GM21737 (cell line): ENCODE data around the gene FOSL1.
"Not testable (repeated sequence)": the region's sequence is repeated elsewhere in the genome, so short reads cannot be mapped to it uniquely, and the experiment has no call there.

Experiments
- ATAC-seq: cut with Tn5 transposase; IDR thresholded peaks from one replicate; pipeline ENCODE4 v1.9.1; 2021; ENCODE audit warnings: mild to moderate bottlenecking, moderate library complexity; ENCODE audit not compliant: unreplicated experiment

Gene FOSL1

GRCh38 chr11:65897020-65897471, 3.1 kb downstream of the FOSL1 start:
- ATAC-seq, result no peak

GRCh38 chr11:65896034-65896999, 3.9 kb downstream of the FOSL1 start:
- no peak for ATAC-seq

- no peak for ATAC-seq
These were observed 4.7 kb downstream of the FOSL1 start for GRCh38 chr11:65895482-65895981.

- ATAC-seq, result no peak
These were observed 6.1 kb downstream of the FOSL1 start for GRCh38 chr11:65894034-65894591.

GRCh38 chr11:65892661-65893317, 7.4 kb downstream of the FOSL1 start:
- ATAC-seq, result no peak

- not testable (repeated sequence) for ATAC-seq
These were observed 8.0 kb downstream of the FOSL1 start for GRCh38 chr11:65892137-65892540.

- ATAC-seq, result no peak
These were observed 8.7 kb downstream of the FOSL1 start for GRCh38 chr11:65891219-65892136.

- ATAC-seq, result peak; percentile 56
These were observed 9.6 kb downstream of the FOSL1 start, which contains the start of gene CCDC85B for GRCh38 chr11:65890324-65891218. CCDC85B (plus strand) TSS chr11:65890673; CDS start chr11:65890784, 111 bp downstream.

GRCh38 chr11:65888163-65888814, 11.9 kb downstream of the FOSL1 start, which contains the start of gene FIBP:
FIBP (minus strand) TSS chr11:65888471; CDS start chr11:65888418, 53 bp downstream.
- peak; percentile 42 for ATAC-seq

GRCh38 chr11:65887723-65888162, 12.4 kb downstream of the FOSL1 start:
- ATAC-seq, result no peak

- ATAC-seq, result no peak
These were observed 13.1 kb downstream of the FOSL1 start for GRCh38 chr11:65886826-65887722.

GRCh38 chr11:65885808-65886536, 14.2 kb downstream of the FOSL1 start:
- ATAC-seq, result no peak

GRCh38 chr11:65885231-65885630, 15.0 kb downstream of the FOSL1 start:
- no peak for ATAC-seq

GRCh38 chr11:65884716-65885092, 15.5 kb downstream of the FOSL1 start:
- no peak for ATAC-seq

- ATAC-seq, result no peak
These were observed 16.1 kb downstream of the FOSL1 start for GRCh38 chr11:65883786-65884715.
